IPS DF 19.7 (cell line): ENCODE data around the gene ATN1.

Source experiments
- DNase-seq: peaks from one replicate; pipeline ENCODE4 v3.0.0-alpha.2; 2013; ENCODE audit warnings: low read depth, low spot score

ATN1 gene

GRCh38 chr12:6925540-6926279, 2.0 kb upstream of the ATN1 start:
- DNase-seq, result no peak

- no peak for DNase-seq
These were observed 403 bp downstream of the ATN1 start for GRCh38 chr12:6928022-6928702.

GRCh38 chr12:6928703-6929407, 1.1 kb downstream of the ATN1 start:
- DNase-seq, result no peak

- DNase-seq, result no peak
These were observed 2.0 kb downstream of the ATN1 start for GRCh38 chr12:6929466-6930452.

- DNase-seq, result no peak
These were observed 5.0 kb downstream of the ATN1 start for GRCh38 chr12:6932766-6933165.

- DNase-seq, result no peak
These were observed 6.4 kb downstream of the ATN1 start for GRCh38 chr12:6934110-6934509.

GRCh38 chr12:6935371-6936193, 7.8 kb downstream of the ATN1 start:
- no peak for DNase-seq

- no peak for DNase-seq
These were observed 8.5 kb downstream of the ATN1 start for GRCh38 chr12:6936194-6936635.

- no peak for DNase-seq
These were observed 9.1 kb downstream of the ATN1 start for GRCh38 chr12:6936636-6937480.

- no peak for DNase-seq
These were observed 10.0 kb downstream of the ATN1 start for GRCh38 chr12:6937481-6938352.

GRCh38 chr12:6938353-6939190, 10.8 kb downstream of the ATN1 start:
- no peak for DNase-seq

- DNase-seq, result no peak
These were observed 11.4 kb downstream of the ATN1 start for GRCh38 chr12:6939191-6939540.

GRCh38 chr12:6941267-6941666, 13.5 kb downstream of the ATN1 start:
- no peak for DNase-seq

- no peak for DNase-seq
These were observed 14.0 kb downstream of the ATN1 start for GRCh38 chr12:6941782-6942181.

- DNase-seq, result no peak
These were observed 14.5 kb downstream of the ATN1 start for GRCh38 chr12:6942331-6942665.

- no peak for DNase-seq
These were observed 15.6 kb downstream of the ATN1 start for GRCh38 chr12:6943389-6943721.

- DNase-seq, result no peak
These were observed 16.1 kb downstream of the ATN1 start, which contains the start of the genes C12orf57 and RNU7-1 for GRCh38 chr12:6943722-6944380. TSS of gene C12orf57 (plus strand) at chr12:6944022. CDS start at chr12:6944122, 100 bp downstream. TSS of gene RNU7-1 (plus strand) at chr12:6943816.
